GM12873 (cell line): Measurements from ENCODE around the gene RAPGEF3.

ENCODE experiments used
- TF ChIP-seq, protein P1 (sequence below): IDR thresholded peaks from 2 replicates; pipeline ENCODE4 v1.5.1; 2012; ENCODE audit warnings: low read depth, mild to moderate bottlenecking, moderate library complexity, low read length, control low read depth; ENCODE audit not compliant: insufficient read depth; ENCODE audit errors: missing control alignments

RAPGEF3 gene

DNA sequence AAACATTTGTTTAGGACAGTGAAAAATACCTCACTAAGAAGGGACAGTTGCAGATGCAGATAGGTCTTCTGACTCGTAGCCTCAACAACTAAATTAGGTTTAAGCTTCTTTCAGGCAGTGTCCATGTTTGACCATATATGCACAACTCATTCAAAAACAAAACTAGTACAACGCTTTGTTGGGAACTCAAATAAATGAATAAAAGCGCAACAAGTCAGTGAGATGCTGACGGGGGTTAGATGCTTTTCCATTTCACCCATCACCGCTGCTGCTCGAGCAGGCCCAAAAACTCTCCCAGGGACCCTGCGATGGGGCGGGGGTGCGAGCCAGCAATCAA is 53.5 kb downstream of the RAPGEF3 start:
- TF ChIP-seq, protein P1, sequence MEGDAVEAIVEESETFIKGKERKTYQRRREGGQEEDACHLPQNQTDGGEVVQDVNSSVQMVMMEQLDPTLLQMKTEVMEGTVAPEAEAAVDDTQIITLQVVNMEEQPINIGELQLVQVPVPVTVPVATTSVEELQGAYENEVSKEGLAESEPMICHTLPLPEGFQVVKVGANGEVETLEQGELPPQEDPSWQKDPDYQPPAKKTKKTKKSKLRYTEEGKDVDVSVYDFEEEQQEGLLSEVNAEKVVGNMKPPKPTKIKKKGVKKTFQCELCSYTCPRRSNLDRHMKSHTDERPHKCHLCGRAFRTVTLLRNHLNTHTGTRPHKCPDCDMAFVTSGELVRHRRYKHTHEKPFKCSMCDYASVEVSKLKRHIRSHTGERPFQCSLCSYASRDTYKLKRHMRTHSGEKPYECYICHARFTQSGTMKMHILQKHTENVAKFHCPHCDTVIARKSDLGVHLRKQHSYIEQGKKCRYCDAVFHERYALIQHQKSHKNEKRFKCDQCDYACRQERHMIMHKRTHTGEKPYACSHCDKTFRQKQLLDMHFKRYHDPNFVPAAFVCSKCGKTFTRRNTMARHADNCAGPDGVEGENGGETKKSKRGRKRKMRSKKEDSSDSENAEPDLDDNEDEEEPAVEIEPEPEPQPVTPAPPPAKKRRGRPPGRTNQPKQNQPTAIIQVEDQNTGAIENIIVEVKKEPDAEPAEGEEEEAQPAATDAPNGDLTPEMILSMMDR: no peak

DNA sequence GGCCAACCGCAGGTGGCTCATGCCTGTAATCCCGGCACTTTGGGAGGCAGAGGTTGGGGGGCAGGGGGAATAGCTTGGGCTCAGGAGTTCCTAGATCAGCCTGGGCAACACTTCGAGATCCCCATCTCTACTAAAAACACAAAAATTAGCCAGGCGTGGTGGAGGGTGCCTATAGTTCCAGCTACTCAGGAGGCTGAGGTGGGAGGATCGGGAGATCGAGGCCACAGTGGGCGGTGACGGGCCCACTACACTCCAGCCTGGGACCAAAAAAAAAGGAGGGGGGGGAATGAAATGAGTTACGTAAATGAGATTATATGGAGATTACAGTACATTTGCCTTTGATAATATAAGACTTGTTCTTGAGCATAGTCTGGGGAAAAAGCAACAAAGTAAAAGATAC is 54.0 kb downstream of the RAPGEF3 start:
- TF ChIP-seq, protein P1: no peak

DNA sequence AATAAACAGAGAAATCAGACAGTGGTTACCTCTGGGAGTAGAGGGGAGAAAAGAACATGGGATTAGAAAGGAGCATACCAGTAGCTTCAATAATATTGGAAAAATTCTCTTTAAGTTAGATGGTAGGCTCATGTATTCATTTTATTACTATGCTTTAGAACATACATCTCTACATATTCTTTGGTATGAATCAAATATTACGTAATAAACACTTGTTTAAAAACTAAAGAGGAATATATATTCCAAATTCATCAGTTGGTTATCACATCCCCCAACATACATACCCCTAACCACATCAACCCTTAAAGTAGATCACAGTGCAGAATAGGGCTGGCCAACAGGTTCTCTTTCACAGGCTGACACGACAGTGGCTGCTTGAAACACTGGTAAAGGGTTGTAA is 58.4 kb downstream of the RAPGEF3 start:
- TF ChIP-seq, protein P1: no peak

DNA sequence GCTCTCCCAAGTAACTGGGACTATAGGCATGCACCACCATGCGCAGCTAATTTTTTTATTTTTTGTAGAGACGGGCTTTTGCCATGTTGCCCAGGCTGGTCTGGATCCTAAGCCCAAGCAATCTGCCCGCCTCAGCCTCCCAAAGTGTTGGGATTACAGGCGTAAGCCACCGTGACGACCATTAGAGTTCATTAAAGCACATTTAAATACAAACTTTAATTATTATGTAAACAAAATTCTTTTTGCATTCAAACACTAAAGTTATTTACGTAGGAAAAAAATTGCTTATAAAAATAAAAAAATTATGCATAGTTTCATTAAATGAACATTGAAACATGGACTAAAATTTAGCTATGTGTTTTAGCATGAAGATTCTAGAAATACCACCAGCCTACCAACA is 60.0 kb downstream of the RAPGEF3 start:
- TF ChIP-seq, protein P1: no peak

DNA sequence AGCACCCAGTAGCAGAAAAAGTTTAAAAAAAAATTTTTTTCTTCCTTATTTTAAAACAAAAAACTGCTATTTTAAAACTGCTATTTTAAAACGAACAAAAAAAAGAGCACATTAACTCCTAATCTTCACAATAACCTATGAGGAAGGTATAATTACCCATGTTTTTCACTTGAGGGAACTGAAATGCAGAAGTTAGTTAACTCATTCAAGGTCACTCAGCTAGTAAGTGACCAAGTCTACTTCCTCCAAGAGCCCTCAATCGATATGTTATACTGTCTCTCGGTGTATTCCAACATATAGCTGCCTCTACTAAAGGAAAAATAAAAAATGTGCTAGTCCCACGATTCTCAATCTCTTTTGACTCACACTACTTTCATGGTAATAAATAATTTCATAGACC is 60.6 kb downstream of the RAPGEF3 start:
- TF ChIP-seq, protein P1: no peak

DNA sequence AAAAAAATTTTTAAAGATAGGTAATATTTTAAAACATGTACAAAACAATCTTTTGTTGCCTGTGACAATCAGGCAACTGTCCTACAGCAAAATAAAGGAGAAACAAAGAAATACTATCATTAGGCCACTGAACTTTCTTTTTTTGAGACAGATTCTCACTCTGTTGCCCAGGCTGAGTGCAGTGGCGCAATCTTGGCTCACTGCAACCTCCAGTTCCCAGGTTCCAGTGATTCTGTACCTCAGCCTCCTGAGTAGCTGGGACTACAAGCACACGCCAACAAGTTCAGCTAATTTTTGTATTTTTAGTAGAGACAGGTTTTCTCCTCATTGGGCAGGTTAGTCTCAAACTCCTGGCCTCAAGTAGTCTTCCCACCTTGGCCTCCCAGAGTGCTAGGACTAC is 69.5 kb downstream of the RAPGEF3 start:
- TF ChIP-seq, protein P1: no peak

DNA sequence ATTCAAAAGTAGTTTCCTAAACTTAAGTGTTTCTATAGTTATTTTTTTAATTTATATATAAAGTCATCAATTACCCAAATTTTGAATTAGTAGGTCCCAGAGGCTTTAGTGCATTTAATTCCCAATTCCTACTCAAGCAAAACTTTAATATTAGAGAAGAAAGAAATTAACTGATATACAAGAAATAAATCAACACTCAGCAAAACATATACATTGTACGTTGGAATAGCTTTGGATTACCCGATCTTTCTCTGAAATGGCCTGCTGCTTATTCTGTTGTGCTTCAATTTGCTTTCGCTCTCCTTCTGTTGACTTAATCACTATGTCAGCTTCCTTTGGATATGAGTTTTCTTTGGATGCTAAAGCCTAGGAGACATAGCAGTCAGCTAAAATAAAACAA is 71.0 kb downstream of the RAPGEF3 start:
- TF ChIP-seq, protein P1: no peak
